NT2/D1 (cell line): ENCODE measurements around the gene CC2D2A.

Experiments
- SUZ12 ChIP-seq: IDR thresholded peaks from 2 replicates; pipeline ENCODE4 v1.6.1; 2011; ENCODE audit not compliant: insufficient read length, insufficient read depth; ENCODE audit errors: extremely low read depth
- ZNF274 ChIP-seq: IDR thresholded peaks from 2 replicates; pipeline ENCODE4 v1.6.1; 2011; ENCODE audit warnings: mild to moderate bottlenecking, low read depth, low read length

- TF ChIP-seq ZNF274 (no peak), SUZ12 (no peak)
Observed at GRCh38 chr4:15427161-15427560, 42.5 kb upstream of the CC2D2A start.
